WTC11 (cell line): Measurements from ENCODE around the gene MAP4K4. TPM values are rescaled to one million over a fixed set of nuclear protein-coding genes. Genes with fewer than 3 reads are reported as not detected.

ENCODE experiments used
- ATAC-seq: fragments of 200-7000 bp; cut with Tn5 transposase; 2 replicates; pipeline ENCODE4 v1.10.0; 2021; ENCODE audit warnings: mild to moderate bottlenecking, moderate library complexity
- CTCF ChIA-PET: fragments of 300-600 bp; sonication (Branson Sonifier 250); formaldehyde crosslinking; loops from one replicate; lab custom pipeline; 2021; ENCODE audit warnings: antibody characterized with exemption; lab: Charles Lee
- POLR2A ChIA-PET: fragments of 350-600 bp; sonication (Branson Sonifier 250); formaldehyde crosslinking; loops from one replicate; lab custom pipeline; 2021; ENCODE audit warnings: antibody characterized with exemption; lab: Charles Lee
- DNase-seq: peaks from one replicate; pipeline ENCODE4 v3.0.0; 2021; ENCODE audit warnings: low spot score
- H3K27ac Mint-ChIP-seq: 2 replicates; pipeline ENCODE4 v1.8.0; 2021; ENCODE audit warnings: mixed read lengths
- H3K27me3 Mint-ChIP-seq: 2 replicates; pipeline ENCODE4 v1.8.0; 2021; ENCODE audit warnings: low read depth, mild to moderate bottlenecking, moderate library complexity, mixed read lengths
- H3K36me3 Mint-ChIP-seq: 2 replicates; pipeline ENCODE4 v1.8.0; 2021; ENCODE audit warnings: mixed read lengths
- H3K4me1 Mint-ChIP-seq: 2 replicates; pipeline ENCODE4 v1.8.0; 2022; ENCODE audit warnings: mixed read lengths
- H3K4me3 Mint-ChIP-seq: 2 replicates; pipeline ENCODE4 v1.8.0; 2021; ENCODE audit warnings: mild to moderate bottlenecking, moderate library complexity, mixed read lengths
- H3K9me3 Mint-ChIP-seq: 2 replicates; pipeline ENCODE4 v1.8.0; 2021; ENCODE audit warnings: mixed read lengths
- AR ChIP-seq: fragments of 250-450 bp; sonication (Bioruptor Pico); IDR thresholded peaks from 2 replicates; pipeline ENCODE4 v1.9.0; 2021; ENCODE audit warnings: mild to moderate bottlenecking
- CDX4 ChIP-seq: fragments of 250-450 bp; sonication (Bioruptor Pico); IDR thresholded peaks from 2 replicates; pipeline ENCODE4 v1.9.0; 2021; ENCODE audit warnings: moderate library complexity, mild to moderate bottlenecking, inconsistent platforms, borderline replicate concordance
- CREM ChIP-seq: sonication (generic); formaldehyde crosslinking; IDR thresholded peaks from 2 replicates; pipeline ENCODE4 v1.8.1; 2022; ENCODE audit warnings: mild to moderate bottlenecking, missing genetic modification reagents, moderate library complexity
- CTCF ChIP-seq: fragments of 200-600 bp; IDR thresholded peaks from 2 replicates; pipeline ENCODE4 v1.8.0; 2022; ENCODE audit warnings: antibody characterized with exemption
- E2F5 ChIP-seq: sonication (generic); formaldehyde crosslinking; IDR thresholded peaks from 2 replicates; pipeline ENCODE4 v1.8.1; 2022; ENCODE audit warnings: mild to moderate bottlenecking, moderate library complexity, missing genetic modification reagents
- ELF4 ChIP-seq: sonication (generic); formaldehyde crosslinking; IDR thresholded peaks from 2 replicates; pipeline ENCODE4 v1.8.1; 2022; ENCODE audit warnings: low read depth, mild to moderate bottlenecking, moderate library complexity, missing genetic modification reagents
- GABPB1 ChIP-seq: sonication (generic); formaldehyde crosslinking; IDR thresholded peaks from 2 replicates; pipeline ENCODE4 v1.8.1; 2023; ENCODE audit warnings: mild to moderate bottlenecking, missing genetic modification reagents
- GTF2I ChIP-seq: fragments of 250-450 bp; sonication (Bioruptor Pico); conservative IDR thresholded peaks from 2 replicates; pipeline ENCODE4 v1.4.0; 2021; ENCODE audit warnings: mild to moderate bottlenecking
- KAT7 ChIP-seq: sonication (generic); formaldehyde crosslinking; IDR thresholded peaks from 2 replicates; pipeline ENCODE4 v1.8.1; 2023; ENCODE audit warnings: missing genetic modification reagents, mild to moderate bottlenecking, borderline replicate concordance
- MXD4 ChIP-seq: fragments of 250-450 bp; sonication (Bioruptor Pico); IDR thresholded peaks from 2 replicates; pipeline ENCODE4 v1.8.0; 2021; ENCODE audit warnings: mild to moderate bottlenecking, moderate library complexity, borderline replicate concordance
- NFE2L1 ChIP-seq: sonication (generic); formaldehyde crosslinking; IDR thresholded peaks from 2 replicates; pipeline ENCODE4 v1.8.1; 2023; ENCODE audit warnings: missing genetic modification reagents
- RORB ChIP-seq: fragments of 250-450 bp; sonication (Bioruptor Pico); IDR thresholded peaks from 2 replicates; pipeline ENCODE4 v1.9.0; 2021; ENCODE audit warnings: mild to moderate bottlenecking
- SP1 ChIP-seq: sonication (generic); formaldehyde crosslinking; conservative IDR thresholded peaks from 2 replicates; pipeline ENCODE4 v1.8.1; 2022; ENCODE audit warnings: missing genetic modification reagents
- STAT6 ChIP-seq: sonication (generic); formaldehyde crosslinking; conservative IDR thresholded peaks from 2 replicates; pipeline ENCODE4 v1.8.1; 2023; ENCODE audit warnings: mild to moderate bottlenecking, low read depth, missing genetic modification reagents, moderate library complexity
- TCF7 ChIP-seq: sonication (generic); formaldehyde crosslinking; IDR thresholded peaks from 2 replicates; pipeline ENCODE4 v1.8.0; 2022; ENCODE audit warnings: mild to moderate bottlenecking, low read depth, missing genetic modification reagents, moderate library complexity
- ZNF317 ChIP-seq: sonication (generic); formaldehyde crosslinking; IDR thresholded peaks from 2 replicates; pipeline ENCODE4 v1.8.1; 2023; ENCODE audit warnings: low read depth, mild to moderate bottlenecking, moderate library complexity, missing genetic modification reagents, borderline replicate concordance
- ZNF396 ChIP-seq: fragments of 250-450 bp; sonication (Bioruptor Pico); IDR thresholded peaks from 2 replicates; pipeline ENCODE4 v1.8.0; 2021; ENCODE audit warnings: mild to moderate bottlenecking, moderate library complexity, borderline replicate concordance
- ZNF416 ChIP-seq: fragments of 250-450 bp; sonication (Bioruptor Pico); IDR thresholded peaks from 2 replicates; pipeline ENCODE4 v1.9.0; 2021; ENCODE audit warnings: mild to moderate bottlenecking, inconsistent platforms
- total RNA-seq: library from RNA; stranded (reverse); gene quantifications from 3 replicates; pipeline ENCODE4 v1.2.3, GENCODE V29; 2021

The MAP4K4 gene
- total RNA-seq, 1 experiment from 2014 or later, result 112 TPM

GRCh38 chr2:101725038-101725437 is 27.5 kb downstream of the MAP4K4 start:
- Mint-ChIP-seq H3K4me3 (no peak overlapping the region), H3K4me1 (peaks cover 50% of the 10 kb centered on the region), H3K36me3 (no peaks in the 10 kb centered on the region), H3K27me3 (no peaks in the 10 kb centered on the region), H3K9me3 (no peaks in the 10 kb centered on the region), H3K27ac (no peak overlapping the region)
- DNase-seq, result no peak
- ChIA-PET POLR2A (no interaction called here), CTCF (interaction anchor here (0.6 to 1.9 kb wide), 8 partner anchors 25 to 383 kb away, joined by 3 to 8 read pairs (median 4); no protein-coding TSS in a partner anchor)
- TF ChIP-seq NFE2L1 (no peak), KAT7 (CRISPR knock-in tag) (no peak), ELF4 (CRISPR knock-in tag) (no peak), GABPB1 (CRISPR knock-in tag) (no peak), AR (CRISPR knock-in tag) (no peak), CREM (CRISPR knock-in tag) (no peak), E2F5 (CRISPR knock-in tag) (no peak), ZNF416 (CRISPR knock-in tag) (no peak), MXD4 (CRISPR knock-in tag) (no peak), ZNF396 (CRISPR knock-in tag) (no peak), TCF7 (CRISPR knock-in tag) (no peak), SP1 (no peak), CDX4 (CRISPR knock-in tag) (no peak), ZNF317 (CRISPR knock-in tag) (no peak), GTF2I (CRISPR knock-in tag) (no peak), RORB (CRISPR knock-in tag) (no peak)
- ATAC-seq, result no peak

- H3K9me3 Mint-ChIP-seq, result no peaks in the 10 kb centered on the region
- ChIA-PET CTCF (interaction anchor here (0.7 to 1.9 kb wide), 28 partner anchors 8 to 395 kb away, joined by 3 to 12 read pairs (median 4); partner anchors contain the start of gene MAP4K4), POLR2A (interaction anchor here (0.9 kb wide), 1 partner anchor 16 kb away, joined by 3 read pairs; no protein-coding TSS in a partner anchor)
- no peak overlapping the region for H3K4me3 Mint-ChIP-seq
- no peaks in the 10 kb centered on the region for H3K27me3 Mint-ChIP-seq
- ATAC-seq, result peak; percentile 75
- peak; percentile 36 for DNase-seq
- H3K4me1 Mint-ChIP-seq, result peaks cover 50% of the 10 kb centered on the region
- no peaks in the 10 kb centered on the region for H3K36me3 Mint-ChIP-seq
- TF ChIP-seq CTCF, result 0 out of 2 replicates have a peak, but pooled peaks have one; percentile 24
- TF ChIP-seq STAT6, result no peak
- H3K27ac Mint-ChIP-seq, result no peak overlapping the region
Measured at GRCh38 chr2:101725515-101726192, 28.1 kb downstream of the MAP4K4 start.
